ENCODE measurements around the gene PRADC1. TPM values are rescaled to one million over a fixed set of nuclear protein-coding genes. Genes with fewer than 3 reads are reported as not detected.

Gene PRADC1
- total and polyA plus RNA-seq, 4 donors: 12.1 to 41.4 (median 30.6) TPM

DNA sequence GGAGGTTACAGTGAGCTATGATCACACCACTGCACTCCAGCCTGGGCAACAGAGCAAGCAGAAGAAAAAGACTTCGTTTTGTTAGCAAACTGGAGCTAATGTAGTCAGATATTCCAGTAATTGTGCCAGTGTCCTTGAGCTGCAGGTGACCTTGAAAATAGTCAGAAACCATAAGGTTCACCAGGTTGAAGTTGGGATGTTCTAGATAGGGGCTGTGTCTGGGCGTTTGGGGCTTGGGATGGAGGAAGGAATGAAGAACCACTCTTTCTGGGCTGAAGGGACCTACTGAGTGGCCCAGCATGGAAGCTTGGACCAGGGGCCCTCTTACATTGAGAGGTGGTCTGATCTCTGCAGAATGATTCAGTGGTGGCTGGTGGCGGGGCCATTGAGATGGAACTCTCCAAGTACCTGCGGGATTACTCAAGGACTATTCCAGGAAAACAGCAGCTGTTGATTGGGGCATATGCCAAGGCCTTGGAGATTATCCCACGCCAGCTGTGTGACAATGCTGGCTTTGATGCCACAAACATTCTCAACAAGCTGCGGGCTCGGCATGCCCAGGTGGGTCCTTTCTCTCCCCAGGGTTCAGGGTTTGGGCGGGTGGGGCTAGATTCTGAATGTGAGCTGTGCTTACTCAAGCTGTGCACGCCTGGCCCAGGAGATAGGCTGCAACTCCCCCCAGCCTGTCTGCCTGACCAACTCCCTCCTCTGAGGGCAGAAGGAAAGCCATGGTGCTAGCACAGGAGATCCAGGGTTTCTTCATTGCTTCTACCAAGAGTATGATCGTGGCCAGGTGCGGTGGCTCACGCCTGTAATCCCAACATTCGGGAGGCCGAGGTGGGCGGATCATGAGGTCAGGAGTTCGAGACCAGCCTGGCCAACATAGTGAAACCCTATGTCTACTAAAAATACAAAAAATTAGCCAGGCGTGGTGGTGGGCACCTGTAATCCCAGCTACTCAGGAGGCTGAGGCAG lies 18.1 kb upstream of the PRADC1 start:
- H3K9me3 ChIP-seq (ENCODE audit: control insufficient read depth in 4 of 4, low read length in 3 of 4): no peaks in the 10 kb centered on the region
- DNase-seq (ENCODE audit: low spot score): no peak
- no peaks in the 10 kb centered on the region for H3K27me3 ChIP-seq (ENCODE audit: control insufficient read depth in 4 of 4, insufficient read depth in 4 of 4, low read length in 3 of 4)
- no peaks in the 10 kb centered on the region for H3K4me1 ChIP-seq (ENCODE audit: control insufficient read depth in 4 of 4, insufficient read depth in 4 of 4, low read length in 3 of 4)
- TF ChIP-seq, protein P1, sequence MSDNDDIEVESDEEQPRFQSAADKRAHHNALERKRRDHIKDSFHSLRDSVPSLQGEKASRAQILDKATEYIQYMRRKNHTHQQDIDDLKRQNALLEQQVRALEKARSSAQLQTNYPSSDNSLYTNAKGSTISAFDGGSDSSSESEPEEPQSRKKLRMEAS (IDR thresholded peaks at IDR 0.05): no peak
- TF ChIP-seq, protein P2, sequence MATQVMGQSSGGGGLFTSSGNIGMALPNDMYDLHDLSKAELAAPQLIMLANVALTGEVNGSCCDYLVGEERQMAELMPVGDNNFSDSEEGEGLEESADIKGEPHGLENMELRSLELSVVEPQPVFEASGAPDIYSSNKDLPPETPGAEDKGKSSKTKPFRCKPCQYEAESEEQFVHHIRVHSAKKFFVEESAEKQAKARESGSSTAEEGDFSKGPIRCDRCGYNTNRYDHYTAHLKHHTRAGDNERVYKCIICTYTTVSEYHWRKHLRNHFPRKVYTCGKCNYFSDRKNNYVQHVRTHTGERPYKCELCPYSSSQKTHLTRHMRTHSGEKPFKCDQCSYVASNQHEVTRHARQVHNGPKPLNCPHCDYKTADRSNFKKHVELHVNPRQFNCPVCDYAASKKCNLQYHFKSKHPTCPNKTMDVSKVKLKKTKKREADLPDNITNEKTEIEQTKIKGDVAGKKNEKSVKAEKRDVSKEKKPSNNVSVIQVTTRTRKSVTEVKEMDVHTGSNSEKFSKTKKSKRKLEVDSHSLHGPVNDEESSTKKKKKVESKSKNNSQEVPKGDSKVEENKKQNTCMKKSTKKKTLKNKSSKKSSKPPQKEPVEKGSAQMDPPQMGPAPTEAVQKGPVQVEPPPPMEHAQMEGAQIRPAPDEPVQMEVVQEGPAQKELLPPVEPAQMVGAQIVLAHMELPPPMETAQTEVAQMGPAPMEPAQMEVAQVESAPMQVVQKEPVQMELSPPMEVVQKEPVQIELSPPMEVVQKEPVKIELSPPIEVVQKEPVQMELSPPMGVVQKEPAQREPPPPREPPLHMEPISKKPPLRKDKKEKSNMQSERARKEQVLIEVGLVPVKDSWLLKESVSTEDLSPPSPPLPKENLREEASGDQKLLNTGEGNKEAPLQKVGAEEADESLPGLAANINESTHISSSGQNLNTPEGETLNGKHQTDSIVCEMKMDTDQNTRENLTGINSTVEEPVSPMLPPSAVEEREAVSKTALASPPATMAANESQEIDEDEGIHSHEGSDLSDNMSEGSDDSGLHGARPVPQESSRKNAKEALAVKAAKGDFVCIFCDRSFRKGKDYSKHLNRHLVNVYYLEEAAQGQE (IDR thresholded peaks at IDR 0.05): no peak
- TF ChIP-seq, protein P3, sequence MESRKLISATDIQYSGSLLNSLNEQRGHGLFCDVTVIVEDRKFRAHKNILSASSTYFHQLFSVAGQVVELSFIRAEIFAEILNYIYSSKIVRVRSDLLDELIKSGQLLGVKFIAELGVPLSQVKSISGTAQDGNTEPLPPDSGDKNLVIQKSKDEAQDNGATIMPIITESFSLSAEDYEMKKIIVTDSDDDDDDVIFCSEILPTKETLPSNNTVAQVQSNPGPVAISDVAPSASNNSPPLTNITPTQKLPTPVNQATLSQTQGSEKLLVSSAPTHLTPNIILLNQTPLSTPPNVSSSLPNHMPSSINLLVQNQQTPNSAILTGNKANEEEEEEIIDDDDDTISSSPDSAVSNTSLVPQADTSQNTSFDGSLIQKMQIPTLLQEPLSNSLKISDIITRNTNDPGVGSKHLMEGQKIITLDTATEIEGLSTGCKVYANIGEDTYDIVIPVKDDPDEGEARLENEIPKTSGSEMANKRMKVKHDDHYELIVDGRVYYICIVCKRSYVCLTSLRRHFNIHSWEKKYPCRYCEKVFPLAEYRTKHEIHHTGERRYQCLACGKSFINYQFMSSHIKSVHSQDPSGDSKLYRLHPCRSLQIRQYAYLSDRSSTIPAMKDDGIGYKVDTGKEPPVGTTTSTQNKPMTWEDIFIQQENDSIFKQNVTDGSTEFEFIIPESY (IDR thresholded peaks at IDR 0.05): no peak
- TF ChIP-seq RXRA (IDR thresholded peaks at IDR 0.05) (no peak), JUND (IDR thresholded peaks at IDR 0.05) (no peak)
- H3K4me3 ChIP-seq (ENCODE audit: low read depth in 1 of 3, low read length in 3 of 3): no peak overlapping the region
- no peak overlapping the region for H3K9ac ChIP-seq (ENCODE audit: low read depth in 1 of 2, low read length in 2 of 2)
- 96% methylated on average over 17 of the region's 17 CpGs for WGBS
- no peak overlapping the region for H3K27ac ChIP-seq (ENCODE audit: low read depth in 1 of 2, low read length in 2 of 2)
- peaks cover 13 to 80% (median 60%) of the 10 kb centered on the region in 4 donors for H3K36me3 ChIP-seq (ENCODE audit: control insufficient read depth in 4 of 4, insufficient read depth in 3 of 4, low read depth in 1 of 4, low read length in 3 of 4)

DNA sequence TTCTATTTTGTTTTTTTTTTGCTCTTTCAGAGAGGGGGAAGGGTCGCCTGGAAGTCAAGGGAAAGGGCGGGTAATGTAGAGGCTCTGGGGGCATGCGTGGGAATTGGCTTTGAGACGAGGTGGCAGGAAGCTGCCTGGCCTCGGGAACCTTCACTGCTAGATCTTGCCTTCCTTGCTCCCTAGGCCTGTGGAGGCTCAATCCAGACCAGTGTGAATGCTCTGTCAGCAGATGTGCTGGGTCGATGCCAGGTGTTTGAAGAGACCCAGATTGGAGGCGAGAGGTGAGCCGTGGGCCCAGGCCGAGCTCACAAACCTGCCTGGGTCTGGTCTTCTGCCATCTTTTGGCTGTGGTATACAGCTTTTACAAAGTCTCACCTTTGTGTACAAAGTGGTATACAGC lies 16.6 kb upstream of the PRADC1 start:
- H3K36me3 ChIP-seq (ENCODE audit: control insufficient read depth in 4 of 4, insufficient read depth in 3 of 4, low read depth in 1 of 4, low read length in 3 of 4): peaks cover 19 to 93% (median 75%) of the 10 kb centered on the region in 4 donors
- H3K9me3 ChIP-seq (ENCODE audit: control insufficient read depth in 4 of 4, low read length in 3 of 4): no peaks in the 10 kb centered on the region
- TF ChIP-seq HNF4G (IDR thresholded peaks at IDR 0.05): no peak
- TF ChIP-seq, protein P4, sequence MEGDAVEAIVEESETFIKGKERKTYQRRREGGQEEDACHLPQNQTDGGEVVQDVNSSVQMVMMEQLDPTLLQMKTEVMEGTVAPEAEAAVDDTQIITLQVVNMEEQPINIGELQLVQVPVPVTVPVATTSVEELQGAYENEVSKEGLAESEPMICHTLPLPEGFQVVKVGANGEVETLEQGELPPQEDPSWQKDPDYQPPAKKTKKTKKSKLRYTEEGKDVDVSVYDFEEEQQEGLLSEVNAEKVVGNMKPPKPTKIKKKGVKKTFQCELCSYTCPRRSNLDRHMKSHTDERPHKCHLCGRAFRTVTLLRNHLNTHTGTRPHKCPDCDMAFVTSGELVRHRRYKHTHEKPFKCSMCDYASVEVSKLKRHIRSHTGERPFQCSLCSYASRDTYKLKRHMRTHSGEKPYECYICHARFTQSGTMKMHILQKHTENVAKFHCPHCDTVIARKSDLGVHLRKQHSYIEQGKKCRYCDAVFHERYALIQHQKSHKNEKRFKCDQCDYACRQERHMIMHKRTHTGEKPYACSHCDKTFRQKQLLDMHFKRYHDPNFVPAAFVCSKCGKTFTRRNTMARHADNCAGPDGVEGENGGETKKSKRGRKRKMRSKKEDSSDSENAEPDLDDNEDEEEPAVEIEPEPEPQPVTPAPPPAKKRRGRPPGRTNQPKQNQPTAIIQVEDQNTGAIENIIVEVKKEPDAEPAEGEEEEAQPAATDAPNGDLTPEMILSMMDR (IDR thresholded peaks at IDR 0.05; ENCODE audit: low read depth, low read length, missing input control): no peak
- TF ChIP-seq FOXA1 (IDR thresholded peaks at IDR 0.05): no peak
- TF ChIP-seq RXRA (IDR thresholded peaks at IDR 0.05): no peak
- no peak for TF ChIP-seq YY1 (IDR thresholded peaks at IDR 0.05)
- TF ChIP-seq, protein P1 (IDR thresholded peaks at IDR 0.05): no peak
- no peak for TF ChIP-seq HNF4A (conservative IDR thresholded peaks at IDR 0.05)
- TF ChIP-seq JUND (IDR thresholded peaks at IDR 0.05): no peak
- TF ChIP-seq, protein P3 (IDR thresholded peaks at IDR 0.05): no peak
- no peaks in the 10 kb centered on the region for H3K27me3 ChIP-seq (ENCODE audit: control insufficient read depth in 4 of 4, insufficient read depth in 4 of 4, low read length in 3 of 4)
- no peak overlapping the region for H3K4me3 ChIP-seq (ENCODE audit: low read depth in 1 of 3, low read length in 3 of 3)
- DNase-seq (ENCODE audit: low spot score): no peak
- 86% methylated on average over 9 of the region's 9 CpGs for WGBS
- H3K9ac ChIP-seq (ENCODE audit: low read depth in 1 of 2, low read length in 2 of 2): no peak overlapping the region
- H3K4me1 ChIP-seq (ENCODE audit: control insufficient read depth in 4 of 4, insufficient read depth in 4 of 4, low read length in 3 of 4): no peaks in the 10 kb centered on the region
- H3K27ac ChIP-seq (ENCODE audit: low read depth in 1 of 2, low read length in 2 of 2): no peak overlapping the region

Measured in liver (tissue), 9 donors.